ENCODE results near the gene GAL3ST2. TPM values are rescaled to one million over a fixed set of nuclear protein-coding genes. Genes with fewer than 3 reads are reported as not detected.

The GAL3ST2 gene
- total RNA-seq, 2 donors from 2014 or later = 0.49 to 2.2 TPM

GRCh38 chr2:241852981-241853631 is 76.5 kb downstream of the GAL3ST2 start:
- ATAC-seq (ENCODE audit: insufficient number of reproducible peaks, low FRiP score, low read depth) (no peak), DNase-seq (ENCODE audit: low spot score) (no peak)
- H3K4me1 ChIP-seq (ENCODE audit: control insufficient read depth in 1 of 2, low read depth in 2 of 2) = no peaks in the 10 kb centered on the region
- no peaks in the 10 kb centered on the region for H3K27me3 ChIP-seq (replicated peaks; ENCODE audit: insufficient read depth)
- no peaks in the 10 kb centered on the region for H3K36me3 ChIP-seq
- no peak for TF ChIP-seq CTCF (IDR thresholded peaks at IDR 0.05)
- H3K9me3 ChIP-seq = no peaks in the 10 kb centered on the region
- H3K4me3 ChIP-seq = no peak overlapping the region
- no peak overlapping the region for H3K27ac ChIP-seq

Other genes starting within 250 kb of the GAL3ST2 start
- 10 to 100 TPM; 10.7 to 27.5 TPM for gene BOK, start 218.1 kb upstream of the GAL3ST2 start, total RNA-seq
- 10 to 100 TPM; 27.2 to 31.1 TPM for gene THAP4, start 139.7 kb upstream of the GAL3ST2 start, total RNA-seq
- 10 to 100 TPM; 52.0 to 86.1 TPM for gene ATG4B, start 139.1 kb upstream of the GAL3ST2 start, total RNA-seq
- 1 to 10 TPM; 6.2 to 6.4 TPM for gene DTYMK, start 90.0 kb upstream of the GAL3ST2 start, total RNA-seq
- gene ING5, start 74.8 kb upstream of the GAL3ST2 start, total RNA-seq = 10 to 100 TPM; 27.3 to 64.8 TPM
- 10 to 100 TPM; 11.1 to 38.0 TPM for gene D2HGDH, start 42.2 kb upstream of the GAL3ST2 start, total RNA-seq
- gene NEU4, start 32.4 kb downstream of the GAL3ST2 start, total RNA-seq = 10 to 100 TPM in 1 of 2 donors, 1 to 10 TPM in 1; 5.4 to 22.0 TPM
- gene PDCD1, start 82.1 kb downstream of the GAL3ST2 start, total RNA-seq = under 1 TPM; 0.68 to 0.92 TPM
- gene RTP5, start 92.9 kb downstream of the GAL3ST2 start, total RNA-seq = under 1 TPM in 1 of 2 donors, not detected in 1; 0.63 TPM

All from thoracic aorta (tissue), 2 donors.